IPS-NIHi7 (cell line): ENCODE results near the gene ZNF57.
"Not testable (repeated sequence)": the region's sequence is repeated elsewhere in the genome, so short reads cannot be mapped to it uniquely, and the experiment has no call there.

Experiments
- DNase-seq: peaks from one replicate; pipeline ENCODE4 v3.0.0; 2012; ENCODE audit warnings: mixed read lengths; ENCODE audit errors: extremely low spot score

The ZNF57 gene

GRCh38 chr19:2896694-2897093, 4.0 kb upstream of the ZNF57 start:
- no peak for DNase-seq

GRCh38 chr19:2902590-2903218, 2.0 kb downstream of the ZNF57 start:
- DNase-seq = no peak

GRCh38 chr19:2903326-2903725, 2.6 kb downstream of the ZNF57 start:
- DNase-seq = not testable (repeated sequence)

- no peak for DNase-seq
Measured at GRCh38 chr19:2905918-2906519, 5.3 kb downstream of the ZNF57 start.

- DNase-seq = no peak
Measured at GRCh38 chr19:2906631-2907195, 6.0 kb downstream of the ZNF57 start.

- no peak for DNase-seq
Measured at GRCh38 chr19:2912306-2912705, 11.6 kb downstream of the ZNF57 start.

- no peak for DNase-seq
Measured at GRCh38 chr19:2917275-2918184, 16.8 kb downstream of the ZNF57 start.

GRCh38 chr19:2922987-2923386, 22.3 kb downstream of the ZNF57 start:
- DNase-seq = peak; percentile 64

- DNase-seq = no peak
Measured at GRCh38 chr19:2923510-2923909, 22.8 kb downstream of the ZNF57 start.

GRCh38 chr19:2926341-2927031, 25.8 kb downstream of the ZNF57 start:
- DNase-seq = no peak

GRCh38 chr19:2927032-2927430, 26.3 kb downstream of the ZNF57 start:
- no peak for DNase-seq

- no peak for DNase-seq
Measured at GRCh38 chr19:2933490-2933910, 32.8 kb downstream of the ZNF57 start.

GRCh38 chr19:2935863-2936262, 35.1 kb downstream of the ZNF57 start:
- not testable (repeated sequence) for DNase-seq

- DNase-seq = no peak
Measured at GRCh38 chr19:2942928-2943640, 42.4 kb downstream of the ZNF57 start.

- DNase-seq = no peak
Measured at GRCh38 chr19:2944403-2944774, 43.7 kb downstream of the ZNF57 start.

GRCh38 chr19:2944775-2945574, 44.2 kb downstream of the ZNF57 start, which contains the start of gene ZNF77:
Gene ZNF77, minus strand, starts transcription at chr19:2944971. Its CDS starts 131 bp downstream, at chr19:2944840.
- peak; percentile 100 for DNase-seq

GRCh38 chr19:2945575-2946184, 45.0 kb downstream of the ZNF57 start:
- no peak for DNase-seq

- no peak for DNase-seq
Measured at GRCh38 chr19:2949939-2950285, 49.2 kb downstream of the ZNF57 start.

- peak; percentile 99 for DNase-seq
Measured at GRCh38 chr19:2950286-2951124, 49.8 kb downstream of the ZNF57 start.
